HUDEP-2 (cell line): ENCODE results near the gene SLC12A6.
"Not testable (repeated sequence)": the region's sequence is repeated elsewhere in the genome, so short reads cannot be mapped to it uniquely, and the experiment has no call there.

Experiments used
- DNase-seq, 76 experiments: peaks; one replicate each; lab custom pipeline; 2025; ENCODE audit not compliant: unreplicated experiment in 76 of 76; lab: John Stamatoyannopoulos, UW

The SLC12A6 gene

DNA sequence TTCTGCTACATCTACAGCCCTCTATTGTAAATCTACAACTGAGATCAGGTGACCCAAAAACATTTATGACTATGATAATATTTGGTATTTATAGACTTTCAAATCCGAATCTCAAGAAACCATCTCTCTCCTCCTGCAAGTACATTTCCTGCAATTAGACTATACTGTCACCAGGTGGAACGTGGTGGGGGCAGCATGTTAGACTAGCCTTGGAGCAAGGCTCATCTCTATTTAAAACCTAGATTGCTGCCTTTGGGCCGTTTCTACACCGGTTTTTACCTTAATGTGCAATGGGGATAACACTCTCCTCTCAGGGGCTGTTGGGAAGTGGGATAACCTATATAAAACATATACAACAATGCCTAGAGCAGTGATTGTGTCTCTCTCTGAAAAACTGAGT, 123.9 kb downstream of the SLC12A6 start:
- no peak for DNase-seq

DNA sequence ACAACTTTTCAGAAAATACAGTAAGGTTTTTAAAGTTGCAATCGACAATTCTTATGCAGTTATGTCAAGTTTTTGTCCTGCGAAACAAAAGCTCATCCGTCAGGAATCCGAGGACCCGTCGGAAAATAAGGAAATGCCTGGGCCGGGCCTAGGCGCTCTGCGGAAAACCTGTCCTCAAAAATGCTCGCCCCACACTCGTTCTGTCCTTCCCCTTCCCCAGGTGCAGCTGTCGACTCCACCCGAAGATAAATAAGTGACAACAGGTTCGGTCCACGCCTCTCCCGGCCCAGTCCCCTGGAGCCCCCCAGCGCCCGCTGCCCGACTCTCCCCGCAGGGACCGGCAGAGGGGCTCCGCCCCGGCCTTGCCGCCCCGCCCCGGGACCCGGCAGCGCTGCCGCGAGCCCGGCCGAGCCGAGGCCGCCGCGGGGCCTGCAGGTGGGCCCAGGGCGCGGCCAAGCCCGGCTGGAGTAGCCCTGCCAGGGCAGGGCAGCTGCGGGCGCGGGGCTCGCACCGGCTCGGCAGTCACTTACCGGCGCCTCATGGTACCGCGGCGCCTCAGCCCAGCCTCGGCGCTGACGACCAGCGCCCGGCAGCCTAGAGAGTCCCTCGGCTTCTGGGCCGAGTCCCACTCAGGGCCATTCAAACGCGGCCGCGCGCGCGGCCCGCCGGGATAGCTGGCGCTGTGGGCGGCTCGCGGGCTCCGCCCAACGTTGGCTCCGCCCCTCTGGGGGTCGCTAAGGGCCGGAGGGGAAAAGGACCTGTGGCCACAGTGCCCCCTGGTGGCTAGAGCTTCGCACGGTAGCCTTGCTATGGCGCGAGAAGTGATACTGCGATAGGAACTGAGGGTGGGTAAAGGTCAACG, 127.9 kb downstream of the SLC12A6 start, which contains the start of gene KATNBL1:
Gene KATNBL1 (minus strand): TSS at position 676 of the 862 bp plus-strand sequence. CDS start 46,420 bp downstream, outside the sequence.
- DNase-seq = peak; percentile 21 to 97 (median 92)

DNA sequence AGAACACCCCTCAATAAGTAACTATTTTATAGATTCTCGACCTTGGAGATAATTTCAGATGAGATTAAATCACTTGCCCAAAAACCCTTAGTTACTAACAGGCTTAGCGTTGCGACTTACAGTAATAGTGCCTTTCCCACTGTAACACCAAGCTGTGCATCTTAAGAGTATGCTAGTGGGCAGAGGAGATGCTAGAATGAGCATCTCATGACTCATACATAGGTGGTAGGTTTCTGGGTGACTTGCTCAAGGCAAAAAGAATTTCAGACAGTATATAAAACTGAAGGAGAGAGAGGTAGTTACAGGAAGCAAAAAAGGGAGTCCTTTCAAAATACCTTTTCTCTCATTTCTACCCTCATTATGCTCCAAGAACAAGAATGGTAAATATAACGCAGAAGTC, 131.6 kb downstream of the SLC12A6 start:
- no peak for DNase-seq

DNA sequence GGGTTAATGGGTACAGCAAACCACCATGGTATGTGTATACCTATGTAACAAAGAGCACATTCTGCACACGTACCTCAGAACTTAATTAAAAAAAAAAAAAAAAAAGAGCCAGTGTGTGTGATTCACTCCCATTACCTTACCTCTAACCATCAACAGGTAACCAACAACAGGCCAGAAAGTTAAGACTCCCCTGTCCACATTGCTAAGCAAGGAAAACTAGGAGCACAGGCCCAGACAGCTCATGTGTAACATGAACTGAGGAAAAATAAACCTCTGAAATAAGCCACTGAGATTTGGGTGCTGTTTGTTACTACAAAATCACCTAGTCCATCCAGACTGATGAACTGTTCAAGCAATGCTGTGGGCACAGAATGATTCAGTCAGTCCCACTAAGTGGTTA, 133.6 kb downstream of the SLC12A6 start:
- DNase-seq = no peak

DNA sequence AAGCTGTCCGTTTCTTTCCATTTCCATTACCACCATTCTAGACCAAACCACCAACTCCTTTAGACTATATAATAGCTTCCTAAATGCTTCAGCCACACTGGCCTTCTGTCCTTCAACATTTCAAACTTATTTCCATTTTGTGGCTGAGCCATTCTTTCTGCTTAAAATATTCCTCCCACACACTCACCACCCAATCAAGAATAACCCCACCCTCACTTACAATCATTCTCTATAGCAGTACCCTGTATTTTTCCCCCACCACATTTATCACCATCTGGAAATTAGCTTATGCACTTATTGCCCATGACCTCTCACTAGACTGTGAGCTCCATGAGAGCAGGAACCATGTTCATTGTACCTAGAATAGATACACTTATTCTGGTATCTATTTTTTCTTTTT, 134.3 kb downstream of the SLC12A6 start:
- no peak for DNase-seq

DNA sequence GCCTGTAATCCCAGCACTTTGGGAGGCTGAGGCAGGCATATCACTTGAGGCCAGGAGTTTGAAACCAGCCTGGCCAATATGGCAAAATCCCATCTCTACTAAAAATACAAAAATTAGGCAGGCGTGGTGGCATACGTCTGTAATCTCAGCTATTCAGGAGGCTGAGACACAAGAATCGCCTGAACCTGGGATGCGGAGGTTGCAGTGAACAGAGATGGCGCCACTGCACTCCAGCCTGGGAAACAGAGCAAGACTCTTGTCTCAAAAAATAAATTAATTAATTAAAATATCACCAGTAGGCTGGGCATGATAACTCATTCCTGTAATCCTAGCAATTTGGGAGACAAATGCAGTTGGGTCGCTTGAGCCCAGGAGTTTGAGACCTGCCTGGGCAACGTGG, 144.3 kb downstream of the SLC12A6 start:
- DNase-seq = not testable (repeated sequence)

DNA sequence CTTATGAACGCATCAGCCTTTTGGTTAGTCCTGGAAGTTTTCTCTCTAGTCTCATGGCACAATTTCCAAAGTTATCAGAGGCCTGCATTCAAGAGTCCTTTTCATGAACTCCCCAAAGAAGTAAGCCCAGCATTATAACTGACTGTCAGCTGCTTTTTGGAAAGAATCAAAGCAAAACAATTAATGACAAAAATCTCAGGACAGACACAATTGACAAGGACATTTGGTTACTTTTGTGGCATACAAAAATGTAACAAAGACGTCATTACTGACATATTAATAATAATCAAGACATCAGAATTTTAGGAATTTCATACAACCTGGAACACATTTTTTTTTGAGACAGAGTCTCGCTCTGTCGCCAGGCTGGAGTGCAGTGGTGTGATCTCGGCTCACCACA, 148.9 kb downstream of the SLC12A6 start:
- DNase-seq = no peak

DNA sequence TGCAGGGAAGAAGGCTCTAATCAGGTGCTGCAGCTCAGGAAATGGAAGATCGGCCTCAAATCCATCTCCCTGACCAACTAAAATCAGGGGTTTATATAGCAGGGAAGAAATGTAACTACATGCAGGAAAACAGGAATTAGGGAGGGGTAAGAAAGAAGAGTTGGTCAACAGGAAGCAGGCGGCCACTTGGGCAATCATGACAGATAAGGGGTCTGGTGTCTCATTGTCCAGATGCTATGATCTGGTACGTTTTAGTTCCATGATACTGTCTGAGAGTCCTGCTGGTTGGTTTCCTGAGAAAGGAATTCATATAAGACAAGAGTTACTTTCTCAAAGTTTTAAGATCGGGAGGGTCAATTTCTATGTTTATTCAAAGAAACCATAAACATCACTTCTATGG, 151.9 kb downstream of the SLC12A6 start:
- DNase-seq = no peak

DNA sequence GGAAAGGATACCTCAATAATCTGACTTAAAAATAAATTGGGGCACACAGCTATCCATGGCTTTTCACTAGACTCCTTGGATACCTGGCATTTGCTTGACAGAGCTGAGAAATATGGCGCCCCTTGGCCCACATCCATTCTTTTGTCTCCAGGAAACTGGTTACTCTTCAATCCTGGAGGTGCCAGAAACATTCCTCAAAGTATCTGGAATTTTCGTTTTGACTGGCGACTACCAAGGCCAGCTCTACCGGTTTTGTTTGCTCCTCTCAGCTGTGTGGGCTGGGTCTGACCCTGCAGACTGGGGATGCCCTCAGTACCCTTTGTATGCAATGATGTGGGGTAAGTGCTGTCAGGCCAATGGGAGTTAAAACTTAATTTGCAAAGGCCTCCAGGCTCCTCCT, 154.6 kb downstream of the SLC12A6 start:
- DNase-seq = no peak
